ENCODE data around the gene ZNF483.

DNA sequence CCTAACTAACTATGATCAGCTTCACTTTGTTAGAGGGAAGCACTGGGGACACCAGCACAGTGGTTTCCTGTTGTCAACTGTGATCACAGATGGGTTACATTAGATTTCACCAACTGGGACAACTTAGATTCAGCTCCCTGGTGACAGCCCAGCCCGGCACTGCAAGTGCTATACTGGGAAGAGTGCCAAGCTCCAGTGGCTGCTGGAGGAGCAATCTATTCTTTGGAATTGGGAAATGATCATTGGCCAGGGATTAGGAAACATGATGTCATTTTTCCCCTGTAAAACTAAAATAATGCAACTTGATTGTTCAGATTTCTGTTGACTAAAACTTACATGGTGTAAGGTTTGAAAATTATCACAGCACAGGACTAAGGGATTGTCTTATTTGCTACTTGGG, 41.3 kb downstream of the ZNF483 start:
- TF ChIP-seq, protein P1, sequence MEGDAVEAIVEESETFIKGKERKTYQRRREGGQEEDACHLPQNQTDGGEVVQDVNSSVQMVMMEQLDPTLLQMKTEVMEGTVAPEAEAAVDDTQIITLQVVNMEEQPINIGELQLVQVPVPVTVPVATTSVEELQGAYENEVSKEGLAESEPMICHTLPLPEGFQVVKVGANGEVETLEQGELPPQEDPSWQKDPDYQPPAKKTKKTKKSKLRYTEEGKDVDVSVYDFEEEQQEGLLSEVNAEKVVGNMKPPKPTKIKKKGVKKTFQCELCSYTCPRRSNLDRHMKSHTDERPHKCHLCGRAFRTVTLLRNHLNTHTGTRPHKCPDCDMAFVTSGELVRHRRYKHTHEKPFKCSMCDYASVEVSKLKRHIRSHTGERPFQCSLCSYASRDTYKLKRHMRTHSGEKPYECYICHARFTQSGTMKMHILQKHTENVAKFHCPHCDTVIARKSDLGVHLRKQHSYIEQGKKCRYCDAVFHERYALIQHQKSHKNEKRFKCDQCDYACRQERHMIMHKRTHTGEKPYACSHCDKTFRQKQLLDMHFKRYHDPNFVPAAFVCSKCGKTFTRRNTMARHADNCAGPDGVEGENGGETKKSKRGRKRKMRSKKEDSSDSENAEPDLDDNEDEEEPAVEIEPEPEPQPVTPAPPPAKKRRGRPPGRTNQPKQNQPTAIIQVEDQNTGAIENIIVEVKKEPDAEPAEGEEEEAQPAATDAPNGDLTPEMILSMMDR (IDR thresholded peaks at IDR 0.05), result no peak
- TF ChIP-seq POLR2A (IDR thresholded peaks at IDR 0.05), result no peak

Measured in body of pancreas (tissue), 4 donors.